ENCODE results near the gene OLR1.
A peak's percentile ranks its signal among the peaks of the same experiment; 100 is the strongest.
"Not testable (repeated sequence)": the region's sequence is repeated elsewhere in the genome, so short reads cannot be mapped to it uniquely, and the experiment has no call there.

OLR1 gene

GRCh38 chr12:10171973-10172728 lies at the start of gene OLR1:
TSS of gene OLR1 (minus strand) at chr12:10172132. CDS start at chr12:10172077, 55 bp downstream.
- no peak for DNase-seq (ENCODE audit: low read depth in 2 of 2)

GRCh38 chr12:10220398-10221077 lies 48.6 kb upstream of the OLR1 start:
- no peak for DNase-seq (ENCODE audit: low read depth in 2 of 2)

- no peak for DNase-seq (ENCODE audit: low read depth in 2 of 2)
Measured at GRCh38 chr12:10218021-10218420, 46.1 kb upstream of the OLR1 start.

- DNase-seq (ENCODE audit: low read depth in 2 of 2), result not testable (repeated sequence)
Measured at GRCh38 chr12:10215946-10216345, 44.0 kb upstream of the OLR1 start.

GRCh38 chr12:10215436-10215835 lies 43.5 kb upstream of the OLR1 start:
- no peak for DNase-seq (ENCODE audit: low read depth in 2 of 2)

- no peak for DNase-seq (ENCODE audit: low read depth in 2 of 2)
Measured at GRCh38 chr12:10214895-10215267, 42.9 kb upstream of the OLR1 start.

GRCh38 chr12:10214136-10214894 lies 42.4 kb upstream of the OLR1 start:
- DNase-seq (ENCODE audit: low read depth in 2 of 2), result no peak

GRCh38 chr12:10213168-10214135 lies 41.5 kb upstream of the OLR1 start:
- peak; percentile 45 to 51 for DNase-seq (ENCODE audit: low read depth in 2 of 2)

- DNase-seq (ENCODE audit: low read depth in 2 of 2), result peak; percentile 60 to 64
Measured at GRCh38 chr12:10212739-10213131, 40.8 kb upstream of the OLR1 start, which contains the start of gene GABARAPL1. TSS of gene GABARAPL1 (plus strand) at chr12:10212877. CDS start at chr12:10213130, 253 bp downstream.

GRCh38 chr12:10211940-10212738 lies 40.2 kb upstream of the OLR1 start:
- DNase-seq (ENCODE audit: low read depth in 2 of 2), result peak; percentile 65 to 71

GRCh38 chr12:10211101-10211939 lies 39.4 kb upstream of the OLR1 start:
- no peak for DNase-seq (ENCODE audit: low read depth in 2 of 2)

GRCh38 chr12:10210225-10210624 lies 38.3 kb upstream of the OLR1 start:
- DNase-seq (ENCODE audit: low read depth in 2 of 2), result no peak

- DNase-seq (ENCODE audit: low read depth in 2 of 2), result no peak
Measured at GRCh38 chr12:10207136-10207535, 35.2 kb upstream of the OLR1 start.

- DNase-seq (ENCODE audit: low read depth in 2 of 2), result no peak
Measured at GRCh38 chr12:10205220-10205807, 33.4 kb upstream of the OLR1 start.

GRCh38 chr12:10204495-10204894 lies 32.6 kb upstream of the OLR1 start:
- not testable (repeated sequence) for DNase-seq (ENCODE audit: low read depth in 2 of 2)

GRCh38 chr12:10197879-10198278 lies 25.9 kb upstream of the OLR1 start:
- no peak for DNase-seq (ENCODE audit: low read depth in 2 of 2)

- no peak for DNase-seq (ENCODE audit: low read depth in 2 of 2)
Measured at GRCh38 chr12:10196210-10196609, 24.3 kb upstream of the OLR1 start.

GRCh38 chr12:10194160-10194670 lies 22.3 kb upstream of the OLR1 start:
- no peak for DNase-seq (ENCODE audit: low read depth in 2 of 2)

GRCh38 chr12:10191865-10192264 lies 19.9 kb upstream of the OLR1 start:
- DNase-seq (ENCODE audit: low read depth in 2 of 2), result no peak
